ENCODE results near the gene CD109.

CD109 gene

GRCh38 chr6:73695619-73696421 lies at the start of gene CD109:
CD109 (plus strand) TSS chr6:73696203; CDS start chr6:73696216, 13 bp downstream.
- H3K4me3 ChIP-seq (ENCODE audit: low read length) = peak within 1 kb of the TSS; percentile 44
- TF ChIP-seq ZNF274 (IDR thresholded peaks at IDR 0.05; ENCODE audit: low read depth, low read length) = no peak

- H3K4me3 ChIP-seq (ENCODE audit: low read length) = no peak overlapping the region
These were observed 47.8 kb upstream of the CD109 start for GRCh38 chr6:73648166-73648565.

GRCh38 chr6:73649783-73650182 lies 46.2 kb upstream of the CD109 start:
- H3K4me3 ChIP-seq (ENCODE audit: low read length) = no peak overlapping the region
- no peak for TF ChIP-seq ZNF274 (IDR thresholded peaks at IDR 0.05; ENCODE audit: low read depth, low read length)

More at GRCh38 chr6:73648166-73648565, 47.8 kb upstream of the CD109 start:
- no peak for TF ChIP-seq ZNF274 (IDR thresholded peaks at IDR 0.05; ENCODE audit: low read depth, low read length)

GRCh38 chr6:73652637-73653570 lies 43.1 kb upstream of the CD109 start:
- no peak for TF ChIP-seq ZNF274 (IDR thresholded peaks at IDR 0.05; ENCODE audit: low read depth, low read length)

GRCh38 chr6:73653571-73654424 lies 42.2 kb upstream of the CD109 start, which contains the start of gene SLC17A5:
SLC17A5 (minus strand) TSS chr6:73653992; CDS start chr6:73653886, 106 bp downstream.
- no peak for TF ChIP-seq ZNF274 (IDR thresholded peaks at IDR 0.05; ENCODE audit: low read depth, low read length)
- H3K4me3 ChIP-seq (ENCODE audit: low read length) = peak within 1 kb of the TSS; percentile 96

More at GRCh38 chr6:73652637-73653570, 43.1 kb upstream of the CD109 start:
- H3K4me3 ChIP-seq (ENCODE audit: low read length) = peak overlapping the region; percentile 96

GRCh38 chr6:73655341-73655917 lies 40.6 kb upstream of the CD109 start:
- TF ChIP-seq ZNF274 (IDR thresholded peaks at IDR 0.05; ENCODE audit: low read depth, low read length) = no peak
- no peak overlapping the region for H3K4me3 ChIP-seq (ENCODE audit: low read length)

- no peak for TF ChIP-seq ZNF274 (IDR thresholded peaks at IDR 0.05; ENCODE audit: low read depth, low read length)
- H3K4me3 ChIP-seq (ENCODE audit: low read length) = no peak overlapping the region
These were observed 39.4 kb upstream of the CD109 start for GRCh38 chr6:73656531-73657145.

- TF ChIP-seq ZNF274 (IDR thresholded peaks at IDR 0.05; ENCODE audit: low read depth, low read length) = no peak
- no peak overlapping the region for H3K4me3 ChIP-seq (ENCODE audit: low read length)
These were observed 38.8 kb upstream of the CD109 start for GRCh38 chr6:73657201-73657600.

GRCh38 chr6:73664701-73665100 lies 31.3 kb upstream of the CD109 start:
- TF ChIP-seq ZNF274 (IDR thresholded peaks at IDR 0.05; ENCODE audit: low read depth, low read length) = no peak
- H3K4me3 ChIP-seq (ENCODE audit: low read length) = no peak overlapping the region

GRCh38 chr6:73665686-73666319 lies 30.2 kb upstream of the CD109 start:
- no peak overlapping the region for H3K4me3 ChIP-seq (ENCODE audit: low read length)
- TF ChIP-seq ZNF274 (IDR thresholded peaks at IDR 0.05; ENCODE audit: low read depth, low read length) = no peak

GRCh38 chr6:73666393-73666792 lies 29.6 kb upstream of the CD109 start:
- no peak for TF ChIP-seq ZNF274 (IDR thresholded peaks at IDR 0.05; ENCODE audit: low read depth, low read length)
- no peak overlapping the region for H3K4me3 ChIP-seq (ENCODE audit: low read length)

- no peak overlapping the region for H3K4me3 ChIP-seq (ENCODE audit: low read length)
- no peak for TF ChIP-seq ZNF274 (IDR thresholded peaks at IDR 0.05; ENCODE audit: low read depth, low read length)
These were observed 28.2 kb upstream of the CD109 start for GRCh38 chr6:73667798-73668197.
